GM12891 (cell line): ENCODE results near the gene THSD7B.

ENCODE experiments used
- POLR2A ChIP-seq: IDR thresholded peaks from 2 replicates; pipeline ENCODE4 v1.6.1; 2011; ENCODE audit warnings: low read depth, low read length, control low read depth
- POLR2AphosphoS5 ChIP-seq: IDR thresholded peaks from 2 replicates; pipeline ENCODE4 v1.6.1; 2011; ENCODE audit warnings: low read depth, low read length, control low read depth
- TAF1 ChIP-seq: IDR thresholded peaks from 2 replicates; pipeline ENCODE4 v1.6.1; 2011; ENCODE audit warnings: low read depth, low read length, control low read depth

- TF ChIP-seq TAF1 (no peak), POLR2AphosphoS5 (no peak), POLR2A (no peak)
Observed at GRCh38 chr2:136741471-136741870, 23.9 kb upstream of the THSD7B start.
